MM.1S (cell line): ENCODE measurements around the gene RNF217.

Experiments used
- DNase-seq: peaks from one replicate; pipeline ENCODE4 v3.0.0-alpha.2; 2015
- H2AFZ ChIP-seq: fragments of 300-600 bp; sonication (generic); 2 replicates; pipeline ENCODE4 v1.6.0; 2016; ENCODE audit warnings: antibody characterized with exemption, low read length
- H3F3A ChIP-seq: fragments of 300-600 bp; sonication (generic); 2 replicates; pipeline ENCODE4 v1.6.1; 2016; ENCODE audit warnings: mild to moderate bottlenecking, antibody characterized with exemption, low read length, moderate library complexity, mixed read lengths; ENCODE audit not compliant: insufficient read depth
- H3K27ac ChIP-seq: fragments of 300-600 bp; sonication (generic); 2 replicates; pipeline ENCODE4 v1.5.1; 2016; ENCODE audit warnings: mild to moderate bottlenecking, low read length
- H3K27me3 ChIP-seq: fragments of 300-600 bp; sonication (generic); replicated peaks from 2 replicates; pipeline ENCODE4 v1.6.0; 2016; ENCODE audit warnings: low read length; ENCODE audit not compliant: insufficient read depth
- H3K36me3 ChIP-seq: fragments of 300-600 bp; sonication (generic); replicated peaks from 2 replicates; pipeline ENCODE4 v1.6.1; 2016; ENCODE audit warnings: mild to moderate bottlenecking, low read length, mixed read lengths; ENCODE audit not compliant: insufficient read depth
- H3K4me1 ChIP-seq: fragments of 300-600 bp; sonication (generic); 2 replicates; pipeline ENCODE4 v1.6.1; 2016; ENCODE audit warnings: low read length, mixed read lengths
- H3K4me2 ChIP-seq: fragments of 300-600 bp; sonication (generic); 2 replicates; pipeline ENCODE4 v1.6.0; 2016; ENCODE audit warnings: low read depth, low read length
- H3K4me3 ChIP-seq: fragments of 300-600 bp; sonication (generic); 2 replicates; pipeline ENCODE4 v1.5.1; 2016; ENCODE audit warnings: low read length, mixed read lengths
- H3K79me2 ChIP-seq: fragments of 300-600 bp; sonication (generic); 2 replicates; pipeline ENCODE4 v1.6.1; 2016; ENCODE audit warnings: mixed run types, low read length, mixed read lengths
- H3K9ac ChIP-seq: fragments of 300-600 bp; sonication (generic); 2 replicates; pipeline ENCODE4 v1.6.1; 2016; ENCODE audit warnings: low read length, mixed read lengths
- H3K9me2 ChIP-seq: fragments of 300-600 bp; sonication (generic); replicated peaks from 2 replicates; pipeline ENCODE4 v1.6.1; 2016; ENCODE audit warnings: mild to moderate bottlenecking, low read length, mixed read lengths; ENCODE audit not compliant: insufficient read depth
- H3K9me3 ChIP-seq: fragments of 300-600 bp; sonication (generic); replicated peaks from 2 replicates; pipeline ENCODE4 v1.6.1; 2016; ENCODE audit warnings: mild to moderate bottlenecking, low read length, mixed read lengths; ENCODE audit not compliant: insufficient read depth
- H4K20me1 ChIP-seq: fragments of 300-600 bp; sonication (generic); 2 replicates; pipeline ENCODE4 v1.6.1; 2016; ENCODE audit warnings: mild to moderate bottlenecking, low read length, moderate library complexity, mixed read lengths; ENCODE audit not compliant: insufficient read depth
- CTCF ChIP-seq: fragments of 300-600 bp; sonication (generic); IDR thresholded peaks from 2 replicates; pipeline ENCODE4 v1.5.1; 2016; ENCODE audit warnings: antibody characterized with exemption, low read length, mixed read lengths
- EZH2 ChIP-seq: fragments of 300-600 bp; sonication (generic); optimal IDR thresholded peaks from 2 replicates; pipeline ENCODE3; 2017; ENCODE audit warnings: low read depth, mild to moderate bottlenecking, antibody characterized with exemption, low read length, mixed read lengths
- EZH2phosphoT487 ChIP-seq: fragments of 300-600 bp; sonication (generic); IDR thresholded peaks from 2 replicates; pipeline ENCODE4 v1.6.1; 2018; ENCODE audit warnings: antibody characterized with exemption, low read length

Gene RNF217

GRCh38 chr6:124956018-124956417 lies 6.2 kb upstream of the RNF217 start:
- Histone ChIP-seq H3K9me3 (no peaks in the 10 kb centered on the region), H3K79me2 (no peaks in the 10 kb centered on the region), H4K20me1 (no peaks in the 10 kb centered on the region), H3K27ac (no peak overlapping the region), H3K9me2 (no peaks in the 10 kb centered on the region), H3K4me1 (no peaks in the 10 kb centered on the region), H3K4me3 (no peak overlapping the region), H3K4me2 (no peak overlapping the region), H3F3A (no peaks in the 10 kb centered on the region), H3K36me3 (no peaks in the 10 kb centered on the region), H3K27me3 (no peaks in the 10 kb centered on the region), H3K9ac (no peak overlapping the region), H2AFZ (no peak overlapping the region)
- DNase-seq, result no peak
- no peak for TF ChIP-seq EZH2phosphoT487
- TF ChIP-seq CTCF, result no peak
- no peak for TF ChIP-seq EZH2

- Histone ChIP-seq H3K27ac (no peak overlapping the region), H4K20me1 (no peaks in the 10 kb centered on the region), H3K27me3 (no peaks in the 10 kb centered on the region), H3K79me2 (no peaks in the 10 kb centered on the region), H3K4me2 (no peak overlapping the region), H2AFZ (no peak overlapping the region), H3K9me2 (no peaks in the 10 kb centered on the region), H3K36me3 (no peaks in the 10 kb centered on the region), H3K9me3 (no peaks in the 10 kb centered on the region), H3K4me3 (no peak overlapping the region), H3K4me1 (no peaks in the 10 kb centered on the region), H3K9ac (no peak overlapping the region), H3F3A (no peaks in the 10 kb centered on the region)
- no peak for DNase-seq
- no peak for TF ChIP-seq EZH2phosphoT487
Measured at GRCh38 chr6:124958149-124958548, 4.1 kb upstream of the RNF217 start.

GRCh38 chr6:124958759-124959354 lies 3.4 kb upstream of the RNF217 start:
- no peaks in the 10 kb centered on the region for H3K4me1 ChIP-seq
- H3K36me3 ChIP-seq, result no peaks in the 10 kb centered on the region
- H3K79me2 ChIP-seq, result no peaks in the 10 kb centered on the region
- H3K9me2 ChIP-seq, result no peaks in the 10 kb centered on the region
- H3F3A ChIP-seq, result no peaks in the 10 kb centered on the region
- TF ChIP-seq EZH2, result no peak
- TF ChIP-seq CTCF, result no peak
- no peak for TF ChIP-seq EZH2phosphoT487
- no peak for DNase-seq
- H3K4me3 ChIP-seq, result no peak overlapping the region
- H3K9ac ChIP-seq, result no peak overlapping the region
- H3K9me3 ChIP-seq, result no peaks in the 10 kb centered on the region
- no peaks in the 10 kb centered on the region for H4K20me1 ChIP-seq
- no peaks in the 10 kb centered on the region for H3K27me3 ChIP-seq
- no peak overlapping the region for H3K4me2 ChIP-seq
- no peak overlapping the region for H2AFZ ChIP-seq
- no peak overlapping the region for H3K27ac ChIP-seq

GRCh38 chr6:124960757-124961463 lies 1.3 kb upstream of the RNF217 start:
- Histone ChIP-seq H3K27ac (no peak overlapping the region), H3K4me2 (no peak overlapping the region), H3K9ac (no peak overlapping the region), H3K4me1 (no peaks in the 10 kb centered on the region), H3K79me2 (no peaks in the 10 kb centered on the region), H3K9me2 (no peaks in the 10 kb centered on the region), H3K9me3 (no peaks in the 10 kb centered on the region), H2AFZ (no peak overlapping the region), H3K36me3 (no peaks in the 10 kb centered on the region), H3K4me3 (no peak overlapping the region), H3K27me3 (no peaks in the 10 kb centered on the region), H4K20me1 (no peaks in the 10 kb centered on the region), H3F3A (no peaks in the 10 kb centered on the region)
- no peak for DNase-seq
- no peak for TF ChIP-seq EZH2
- TF ChIP-seq CTCF, result no peak
- no peak for TF ChIP-seq EZH2phosphoT487
